A673 (cell line): ENCODE measurements around the gene GPR137. TPM values are rescaled to one million over a fixed set of nuclear protein-coding genes. Genes with fewer than 3 reads are reported as not detected.

ENCODE experiments used
- BruUV-seq: library from RNA; stranded (reverse); fragments of 400-500 nt; replicated peaks from 2 replicates; lab custom pipeline; 2021; lab: Mats Ljungman, UMichigan
- CTCF ChIA-PET: fragments of 300-600 bp; sonication (Branson Sonifier 250); formaldehyde crosslinking; loops from one replicate; lab custom pipeline; 2022; ENCODE audit warnings: antibody characterized with exemption; lab: Charles Lee
- POLR2A ChIA-PET: fragments of 300-600 bp; sonication (Branson Sonifier 250); formaldehyde crosslinking; loops from one replicate; lab custom pipeline; 2022; ENCODE audit warnings: antibody characterized with exemption; ENCODE audit not compliant: low non-redundant PET; lab: Charles Lee
- DNase-seq: peaks from one replicate; pipeline ENCODE4 v3.0.0-alpha.2; 2015; ENCODE audit warnings: low spot score
- H3K27ac ChIP-seq: fragments of 200-600 bp; sonication (generic); 2 replicates; pipeline ENCODE4 v1.5.1; 2016; ENCODE audit warnings: mixed run types, low read depth, mild to moderate bottlenecking, mixed read lengths, antibody characterized with exemption, low read length; ENCODE audit not compliant: poor library complexity, severe bottlenecking
- H3K27me3 ChIP-seq: fragments of 200-600 bp; sonication (generic); replicated peaks from 2 replicates; pipeline ENCODE4 v1.6.1; 2017; ENCODE audit warnings: mixed run types, low read depth, mild to moderate bottlenecking, mixed read lengths, antibody characterized with exemption, low read length; ENCODE audit not compliant: insufficient read depth, poor library complexity
- H3K36me3 ChIP-seq: fragments of 200-600 bp; sonication (generic); 2 replicates; pipeline ENCODE4 v1.6.1; 2016; ENCODE audit warnings: mixed run types, mild to moderate bottlenecking, mixed read lengths, antibody characterized with exemption, low read length; ENCODE audit not compliant: insufficient read depth, poor library complexity, severe bottlenecking
- H3K4me1 ChIP-seq: fragments of 200-600 bp; sonication (generic); 2 replicates; pipeline ENCODE4 v1.6.1; 2017; ENCODE audit warnings: mixed run types, mild to moderate bottlenecking, mixed read lengths, antibody characterized with exemption, low read length; ENCODE audit not compliant: insufficient read depth, poor library complexity, severe bottlenecking
- H3K4me3 ChIP-seq: fragments of 200-600 bp; sonication (generic); 2 replicates; pipeline ENCODE4 v1.5.1; 2016; ENCODE audit warnings: low read depth, mixed run types, mild to moderate bottlenecking, mixed read lengths, low read length; ENCODE audit not compliant: poor library complexity, severe bottlenecking
- H3K9me3 ChIP-seq: fragments of 200-600 bp; sonication (generic); 2 replicates; pipeline ENCODE4 v1.6.1; 2016; ENCODE audit warnings: mixed run types, low read depth, mild to moderate bottlenecking, mixed read lengths, antibody characterized with exemption, low read length; ENCODE audit not compliant: poor library complexity, severe bottlenecking
- EZH2 ChIP-seq: fragments of 200-600 bp; sonication (generic); IDR thresholded peaks from 2 replicates; pipeline ENCODE4 v1.6.1; 2017; ENCODE audit warnings: borderline replicate concordance, low read depth, mild to moderate bottlenecking, mixed read lengths, antibody characterized with exemption, low read length; ENCODE audit not compliant: poor library complexity, severe bottlenecking
- intact Hi-C: fragments of 100-400 bp; cut with micrococcal nuclease; formaldehyde crosslinking; loops from one replicate; pipeline ENCODE4 v1.10.0; 2022; ENCODE audit not compliant: unreplicated experiment
- total RNA-seq: library from RNA; stranded (reverse); gene quantifications from 2 replicates; pipeline ENCODE4 v1.2.3, GENCODE V29; 2021
- TF ChIP-seq, protein P1 (sequence below): fragments of 300-800, 200-600 bp; sonication (generic); conservative IDR thresholded peaks from 2 replicates; pipeline ENCODE4 v1.5.1; 2017; ENCODE audit warnings: low read depth, mild to moderate bottlenecking, antibody characterized with exemption, low read length, moderate library complexity, mixed read lengths

GPR137 gene
- total RNA-seq, 1 experiment from 2014 or later, result 47.9 TPM

DNA sequence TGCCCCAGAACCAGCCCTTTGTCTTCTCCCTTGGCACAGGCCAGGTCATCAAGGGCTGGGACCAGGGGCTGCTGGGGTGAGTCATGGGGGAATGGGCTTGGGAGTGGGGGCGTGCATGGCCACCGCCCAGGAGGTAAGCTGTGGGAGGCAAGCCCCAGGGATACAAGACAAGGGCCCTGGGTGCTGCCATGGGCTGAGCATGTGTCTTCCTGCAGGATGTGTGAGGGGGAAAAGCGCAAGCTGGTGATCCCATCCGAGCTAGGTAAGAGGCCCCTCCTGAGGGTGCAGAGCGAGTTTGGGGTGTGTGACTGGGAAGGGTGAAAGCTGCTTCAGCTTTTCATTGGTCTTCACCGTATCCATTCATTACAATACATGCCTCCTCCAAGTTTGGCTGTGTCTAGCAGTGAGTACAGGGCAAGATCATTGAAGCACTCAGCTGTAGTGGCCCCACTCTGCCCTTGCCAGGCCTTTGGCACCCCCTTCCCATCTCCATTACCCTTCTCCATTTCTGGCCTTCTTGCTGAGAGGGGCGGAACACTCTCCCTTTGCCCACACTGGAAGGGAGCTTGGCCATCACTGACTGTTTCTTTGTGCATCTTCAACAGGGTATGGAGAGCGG is 42.3 kb upstream of the GPR137 start:
- no peak overlapping the region for H3K27ac ChIP-seq
- BruUV-seq, result no TSS peak
- no peak overlapping the region for H3K4me3 ChIP-seq
- CTCF ChIA-PET, result no interaction called here
- H3K4me1 ChIP-seq, result peaks cover 16% of the 10 kb centered on the region
- TF ChIP-seq EZH2, result no peak
- TF ChIP-seq, protein P1, sequence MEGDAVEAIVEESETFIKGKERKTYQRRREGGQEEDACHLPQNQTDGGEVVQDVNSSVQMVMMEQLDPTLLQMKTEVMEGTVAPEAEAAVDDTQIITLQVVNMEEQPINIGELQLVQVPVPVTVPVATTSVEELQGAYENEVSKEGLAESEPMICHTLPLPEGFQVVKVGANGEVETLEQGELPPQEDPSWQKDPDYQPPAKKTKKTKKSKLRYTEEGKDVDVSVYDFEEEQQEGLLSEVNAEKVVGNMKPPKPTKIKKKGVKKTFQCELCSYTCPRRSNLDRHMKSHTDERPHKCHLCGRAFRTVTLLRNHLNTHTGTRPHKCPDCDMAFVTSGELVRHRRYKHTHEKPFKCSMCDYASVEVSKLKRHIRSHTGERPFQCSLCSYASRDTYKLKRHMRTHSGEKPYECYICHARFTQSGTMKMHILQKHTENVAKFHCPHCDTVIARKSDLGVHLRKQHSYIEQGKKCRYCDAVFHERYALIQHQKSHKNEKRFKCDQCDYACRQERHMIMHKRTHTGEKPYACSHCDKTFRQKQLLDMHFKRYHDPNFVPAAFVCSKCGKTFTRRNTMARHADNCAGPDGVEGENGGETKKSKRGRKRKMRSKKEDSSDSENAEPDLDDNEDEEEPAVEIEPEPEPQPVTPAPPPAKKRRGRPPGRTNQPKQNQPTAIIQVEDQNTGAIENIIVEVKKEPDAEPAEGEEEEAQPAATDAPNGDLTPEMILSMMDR, result no peak
- POLR2A ChIA-PET, result interaction anchor here (0.6 kb wide), 1 partner anchor 520 kb away, joined by 5 read pairs; no protein-coding TSS in a partner anchor
- intact Hi-C loops, result no loop called here
- H3K9me3 ChIP-seq, result no peaks in the 10 kb centered on the region
- no peaks in the 10 kb centered on the region for H3K27me3 ChIP-seq
- H3K36me3 ChIP-seq, result peaks cover 16% of the 10 kb centered on the region
- DNase-seq, result no peak

DNA sequence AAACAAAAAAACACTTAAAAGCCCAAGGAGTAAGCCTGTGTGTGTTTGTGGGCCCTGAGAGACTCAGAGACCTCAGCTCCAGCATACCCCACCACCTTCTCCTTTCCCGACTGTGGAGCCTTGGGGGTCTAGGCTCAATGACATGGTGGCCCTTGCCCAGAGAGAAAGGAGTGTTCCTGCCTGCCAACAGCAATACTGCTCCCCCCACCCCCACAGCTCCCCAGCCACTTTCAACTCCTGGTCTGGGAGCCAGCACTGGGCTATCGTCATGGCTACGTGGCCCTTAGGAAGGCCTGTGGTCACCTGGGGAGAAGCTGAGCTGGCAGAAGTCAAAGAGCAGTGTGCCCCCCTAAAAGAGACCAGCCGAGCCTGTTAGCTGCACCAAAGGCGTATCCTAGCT is 41.5 kb upstream of the GPR137 start:
- no TSS peak for BruUV-seq
- TF ChIP-seq EZH2, result no peak
- TF ChIP-seq, protein P1, result no peak
- intact Hi-C loops, result no loop called here
- Histone ChIP-seq H3K4me3 (no peak overlapping the region), H3K36me3 (peaks cover 12% of the 10 kb centered on the region), H3K27ac (no peak overlapping the region), H3K4me1 (peaks cover 16% of the 10 kb centered on the region), H3K9me3 (no peaks in the 10 kb centered on the region), H3K27me3 (no peaks in the 10 kb centered on the region)
- ChIA-PET CTCF (no interaction called here), POLR2A (interaction anchor here (0.6 kb wide), 1 partner anchor 520 kb away, joined by 5 read pairs; no protein-coding TSS in a partner anchor)
- DNase-seq, result no peak

DNA sequence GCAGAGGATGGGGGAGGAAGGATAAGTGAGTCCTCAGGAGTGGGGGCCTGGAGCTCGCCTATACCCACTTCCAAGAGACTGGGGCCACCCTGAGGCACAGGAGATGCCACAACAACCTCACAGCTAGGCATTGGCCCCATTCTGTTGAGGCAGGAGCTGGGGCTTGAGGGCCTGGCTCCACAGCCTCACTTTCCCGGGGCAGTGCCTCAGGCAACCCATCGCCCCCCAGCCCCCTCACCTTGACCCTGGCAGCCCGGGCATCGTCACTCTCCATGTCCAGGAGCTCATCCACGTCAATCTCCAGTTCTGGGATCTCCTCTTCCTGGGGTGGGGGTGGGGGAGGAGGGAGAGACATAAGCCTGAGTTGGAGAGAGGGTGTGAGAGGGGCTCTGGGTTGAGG is 40.7 kb upstream of the GPR137 start:
- DNase-seq, result no peak
- intact Hi-C loops, result loop anchor here (5.0 kb wide), 1 partner anchor 38 kb away; the partner anchor contains the start of gene FERMT3
- ChIA-PET POLR2A (interaction anchor here (0.7 kb wide), 2 partner anchors 59 to 1189 kb away, joined by 3 to 4 read pairs; partner anchors contain the start of gene STIP1), CTCF (interaction anchor here (1.6 kb wide), 1 partner anchor 40 kb away, joined by 3 read pairs; no protein-coding TSS in a partner anchor)
- H3K27me3 ChIP-seq, result no peaks in the 10 kb centered on the region
- H3K4me1 ChIP-seq, result peaks cover 24% of the 10 kb centered on the region
- TF ChIP-seq, protein P1, result no peak
- TF ChIP-seq EZH2, result no peak
- H3K9me3 ChIP-seq, result no peaks in the 10 kb centered on the region
- BruUV-seq, result no TSS peak
- H3K27ac ChIP-seq, result peak overlapping the region; percentile 92
- peak overlapping the region; percentile 99 for H3K4me3 ChIP-seq
- H3K36me3 ChIP-seq, result peaks cover 12% of the 10 kb centered on the region
